ENCODE results near the gene POLDIP2.

POLDIP2 gene

DNA sequence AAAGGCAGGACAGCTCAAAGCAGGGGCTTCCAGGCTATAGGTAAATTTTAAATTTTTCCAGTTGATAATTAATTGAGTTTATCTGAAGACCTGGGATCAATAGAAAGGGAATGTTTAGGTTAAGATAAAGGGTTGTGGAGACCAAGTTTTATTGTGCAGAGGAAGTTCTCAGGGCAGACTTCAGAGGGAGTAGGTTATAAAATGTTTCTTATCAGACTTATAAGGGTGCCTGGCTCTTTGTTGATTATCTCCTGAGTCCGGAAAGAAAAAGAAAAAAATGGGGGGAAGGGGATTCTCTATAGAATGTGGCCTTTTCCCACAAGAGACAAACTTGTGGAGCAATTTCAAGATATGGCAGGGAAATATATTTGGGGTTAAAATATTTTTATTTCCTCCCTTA lies 32.8 kb upstream of the POLDIP2 start:
- no peak overlapping the region for H3K4me3 ChIP-seq (ENCODE audit: insufficient read length, low read depth)
- no peak overlapping the region for H3K9ac ChIP-seq (ENCODE audit: insufficient read length, low read depth)
- no peaks in the 10 kb centered on the region for H3K9me3 ChIP-seq (ENCODE audit: insufficient read depth, low read length)
- H3K36me3 ChIP-seq (ENCODE audit: insufficient read depth, insufficient read length, low read length) = peaks cover 22% of the 10 kb centered on the region
- TF ChIP-seq SUZ12 (IDR thresholded peaks at IDR 0.05; ENCODE audit: extremely low read depth, insufficient read depth, insufficient read length) (no peak), ZNF274 (IDR thresholded peaks at IDR 0.05; ENCODE audit: low read depth, low read length) (no peak), YY1 (IDR thresholded peaks at IDR 0.05; ENCODE audit: insufficient read depth, insufficient read length) (no peak)
- no peaks in the 10 kb centered on the region for H3K27me3 ChIP-seq (ENCODE audit: insufficient read depth, insufficient read length)
- no peak for DNase-seq (ENCODE audit: low read depth, low spot score)
- peaks cover 3% of the 10 kb centered on the region for H3K4me1 ChIP-seq (ENCODE audit: insufficient read depth, insufficient read length)

DNA sequence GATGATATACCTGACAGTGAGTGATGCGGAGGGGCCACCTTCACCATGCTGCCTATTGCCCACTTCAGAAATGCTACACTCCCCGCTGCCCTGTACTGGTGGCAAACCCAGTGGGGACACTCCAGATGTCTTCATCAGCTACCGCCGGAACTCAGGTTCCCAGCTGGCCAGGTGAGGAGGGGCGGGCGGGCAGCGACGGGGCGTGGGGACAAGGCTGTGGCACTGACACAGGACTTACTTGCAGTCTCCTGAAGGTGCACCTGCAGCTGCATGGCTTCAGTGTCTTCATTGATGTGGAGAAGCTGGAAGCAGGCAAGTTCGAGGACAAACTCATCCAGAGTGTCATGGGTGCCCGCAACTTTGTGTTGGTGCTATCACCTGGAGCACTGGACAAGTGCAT lies 30.8 kb upstream of the POLDIP2 start:
- TF ChIP-seq ZNF274 (IDR thresholded peaks at IDR 0.05; ENCODE audit: low read depth, low read length) (no peak), SUZ12 (IDR thresholded peaks at IDR 0.05; ENCODE audit: extremely low read depth, insufficient read depth, insufficient read length) (no peak), YY1 (IDR thresholded peaks at IDR 0.05; ENCODE audit: insufficient read depth, insufficient read length) (no peak)
- H3K4me1 ChIP-seq (ENCODE audit: insufficient read depth, insufficient read length) = peaks cover 3% of the 10 kb centered on the region
- H3K9ac ChIP-seq (ENCODE audit: insufficient read length, low read depth) = no peak overlapping the region
- H3K36me3 ChIP-seq (ENCODE audit: insufficient read depth, insufficient read length, low read length) = peaks cover 24% of the 10 kb centered on the region
- H3K4me3 ChIP-seq (ENCODE audit: insufficient read length, low read depth) = no peak overlapping the region
- H3K27me3 ChIP-seq (ENCODE audit: insufficient read depth, insufficient read length) = no peaks in the 10 kb centered on the region
- DNase-seq (ENCODE audit: low read depth, low spot score) = no peak
- H3K9me3 ChIP-seq (ENCODE audit: insufficient read depth, low read length) = no peaks in the 10 kb centered on the region

DNA sequence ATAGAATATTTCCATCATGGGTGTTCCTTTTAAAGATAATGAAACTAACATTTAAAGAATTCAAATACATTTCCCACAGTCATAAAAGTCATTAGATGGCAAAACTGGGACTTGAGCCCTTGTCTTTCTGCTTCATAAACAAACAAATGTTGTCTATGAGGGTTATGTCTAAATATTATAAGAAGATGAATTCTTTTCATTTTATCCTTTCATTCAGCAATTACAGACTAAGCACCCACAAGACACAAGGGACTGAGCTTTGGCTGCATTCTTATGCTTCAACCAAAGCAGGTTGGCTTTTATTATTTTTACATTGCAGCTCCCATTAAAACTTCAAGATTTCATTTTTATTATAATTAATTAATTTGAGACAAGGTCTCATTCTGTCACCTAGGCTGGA lies 29.1 kb upstream of the POLDIP2 start:
- TF ChIP-seq YY1 (IDR thresholded peaks at IDR 0.05; ENCODE audit: insufficient read depth, insufficient read length) = no peak
- no peak for TF ChIP-seq ZNF274 (IDR thresholded peaks at IDR 0.05; ENCODE audit: low read depth, low read length)
- no peak for TF ChIP-seq SUZ12 (IDR thresholded peaks at IDR 0.05; ENCODE audit: extremely low read depth, insufficient read depth, insufficient read length)
- no peak overlapping the region for H3K4me3 ChIP-seq (ENCODE audit: insufficient read length, low read depth)
- no peak overlapping the region for H3K9ac ChIP-seq (ENCODE audit: insufficient read length, low read depth)
- no peaks in the 10 kb centered on the region for H3K9me3 ChIP-seq (ENCODE audit: insufficient read depth, low read length)
- no peak for DNase-seq (ENCODE audit: low read depth, low spot score)
- H3K4me1 ChIP-seq (ENCODE audit: insufficient read depth, insufficient read length) = peaks cover 2% of the 10 kb centered on the region
- peaks cover 24% of the 10 kb centered on the region for H3K36me3 ChIP-seq (ENCODE audit: insufficient read depth, insufficient read length, low read length)
- H3K27me3 ChIP-seq (ENCODE audit: insufficient read depth, insufficient read length) = peaks cover under 1% of the 10 kb centered on the region

DNA sequence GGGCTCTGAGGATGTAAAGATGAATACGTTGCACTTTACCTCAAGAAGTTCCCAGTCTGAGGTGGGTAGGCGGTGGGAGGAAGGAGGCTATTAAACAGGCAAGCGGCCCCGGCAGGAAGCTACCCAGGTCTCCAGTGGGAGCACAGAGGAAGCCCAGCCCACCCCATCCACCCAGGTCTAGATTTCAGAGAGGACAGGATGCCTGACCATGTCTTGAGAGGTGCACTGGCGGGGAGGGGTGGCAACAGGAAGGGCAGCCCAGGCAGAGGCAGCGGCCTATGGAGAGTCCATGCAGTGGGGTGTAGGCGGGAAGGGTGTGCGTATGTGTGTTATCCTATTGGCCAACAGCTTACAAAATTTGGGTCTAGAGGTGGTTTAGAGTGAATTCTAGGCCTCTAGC lies 28.1 kb upstream of the POLDIP2 start:
- Histone ChIP-seq H3K9me3 (ENCODE audit: insufficient read depth, low read length) (no peaks in the 10 kb centered on the region), H3K9ac (ENCODE audit: insufficient read length, low read depth) (no peak overlapping the region), H3K27me3 (ENCODE audit: insufficient read depth, insufficient read length) (peaks cover 9% of the 10 kb centered on the region), H3K4me3 (ENCODE audit: insufficient read length, low read depth) (no peak overlapping the region), H3K4me1 (ENCODE audit: insufficient read depth, insufficient read length) (peaks cover 2% of the 10 kb centered on the region), H3K36me3 (ENCODE audit: insufficient read depth, insufficient read length, low read length) (peaks cover 16% of the 10 kb centered on the region)
- TF ChIP-seq SUZ12 (IDR thresholded peaks at IDR 0.05; ENCODE audit: extremely low read depth, insufficient read depth, insufficient read length) (no peak), YY1 (IDR thresholded peaks at IDR 0.05; ENCODE audit: insufficient read depth, insufficient read length) (no peak), ZNF274 (IDR thresholded peaks at IDR 0.05; ENCODE audit: low read depth, low read length) (no peak)
- no peak for DNase-seq (ENCODE audit: low read depth, low spot score)

DNA sequence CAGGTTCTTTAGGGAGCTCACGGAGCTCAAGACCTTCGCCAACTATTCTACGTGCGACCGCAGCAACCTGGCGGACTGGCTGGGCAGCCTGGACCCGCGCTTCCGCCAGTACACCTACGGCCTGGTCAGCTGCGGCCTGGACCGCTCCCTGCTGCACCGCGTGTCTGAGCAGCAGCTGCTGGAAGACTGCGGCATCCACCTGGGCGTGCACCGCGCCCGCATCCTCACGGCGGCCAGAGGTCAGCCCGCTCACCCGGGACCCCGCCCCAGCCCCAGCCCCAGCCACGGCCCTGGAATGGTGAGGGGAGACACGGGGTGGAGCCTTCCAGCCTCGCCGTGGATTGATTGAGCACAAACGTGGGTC lies 27.7 kb upstream of the POLDIP2 start:
- peaks cover 16% of the 10 kb centered on the region for H3K36me3 ChIP-seq (ENCODE audit: insufficient read depth, insufficient read length, low read length)
- H3K4me3 ChIP-seq (ENCODE audit: insufficient read length, low read depth) = no peak overlapping the region
- H3K27me3 ChIP-seq (ENCODE audit: insufficient read depth, insufficient read length) = peaks cover 9% of the 10 kb centered on the region
- DNase-seq (ENCODE audit: low read depth, low spot score) = no peak
- H3K4me1 ChIP-seq (ENCODE audit: insufficient read depth, insufficient read length) = peaks cover 2% of the 10 kb centered on the region
- H3K9ac ChIP-seq (ENCODE audit: insufficient read length, low read depth) = no peak overlapping the region
- no peak for TF ChIP-seq SUZ12 (IDR thresholded peaks at IDR 0.05; ENCODE audit: extremely low read depth, insufficient read depth, insufficient read length)
- no peak for TF ChIP-seq YY1 (IDR thresholded peaks at IDR 0.05; ENCODE audit: insufficient read depth, insufficient read length)
- no peak for TF ChIP-seq ZNF274 (IDR thresholded peaks at IDR 0.05; ENCODE audit: low read depth, low read length)
- no peaks in the 10 kb centered on the region for H3K9me3 ChIP-seq (ENCODE audit: insufficient read depth, low read length)

DNA sequence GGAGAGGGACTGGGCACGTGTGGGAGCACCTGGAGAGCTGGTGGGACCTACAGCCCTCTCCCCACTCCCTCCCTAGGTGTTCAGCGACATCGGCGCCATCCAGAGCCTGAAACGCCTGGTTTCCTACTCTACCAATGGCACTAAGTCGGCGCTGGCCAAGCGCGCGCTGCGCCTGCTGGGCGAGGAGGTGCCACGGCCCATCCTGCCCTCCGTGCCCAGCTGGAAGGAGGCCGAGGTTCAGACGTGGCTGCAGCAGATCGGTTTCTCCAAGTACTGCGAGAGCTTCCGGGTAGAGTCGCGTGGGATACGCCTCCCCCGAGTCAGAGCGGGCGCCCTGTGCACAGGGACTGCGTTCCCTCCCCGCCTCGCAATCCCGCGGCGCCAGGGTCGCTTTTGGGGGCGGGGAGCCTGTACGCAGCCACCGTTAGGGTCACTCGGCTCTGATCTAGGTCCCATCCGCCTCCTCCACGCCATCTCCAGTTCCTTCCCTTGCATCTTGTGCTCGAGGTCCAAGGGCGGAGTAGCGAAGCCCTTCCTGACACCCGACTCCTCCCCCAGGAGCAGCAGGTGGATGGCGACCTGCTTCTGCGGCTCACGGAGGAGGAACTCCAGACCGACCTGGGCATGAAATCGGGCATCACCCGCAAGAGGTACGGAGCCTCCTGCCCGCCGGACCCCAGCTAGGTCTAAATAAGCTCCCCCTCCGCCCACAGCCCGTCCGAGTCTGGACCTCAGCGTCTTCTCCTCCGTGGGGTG lies 27.1 kb upstream of the POLDIP2 start:
- DNase-seq (ENCODE audit: low read depth, low spot score) = no peak
- peaks cover 9% of the 10 kb centered on the region for H3K27me3 ChIP-seq (ENCODE audit: insufficient read depth, insufficient read length)
- H3K9ac ChIP-seq (ENCODE audit: insufficient read length, low read depth) = no peak overlapping the region
- TF ChIP-seq ZNF274 (IDR thresholded peaks at IDR 0.05; ENCODE audit: low read depth, low read length) = no peak
- TF ChIP-seq SUZ12 (IDR thresholded peaks at IDR 0.05; ENCODE audit: extremely low read depth, insufficient read depth, insufficient read length) = no peak
- TF ChIP-seq YY1 (IDR thresholded peaks at IDR 0.05; ENCODE audit: insufficient read depth, insufficient read length) = no peak
- peaks cover 2% of the 10 kb centered on the region for H3K4me1 ChIP-seq (ENCODE audit: insufficient read depth, insufficient read length)
- H3K36me3 ChIP-seq (ENCODE audit: insufficient read depth, insufficient read length, low read length) = peaks cover 12% of the 10 kb centered on the region
- H3K4me3 ChIP-seq (ENCODE audit: insufficient read length, low read depth) = no peak overlapping the region
- H3K9me3 ChIP-seq (ENCODE audit: insufficient read depth, low read length) = no peaks in the 10 kb centered on the region

DNA sequence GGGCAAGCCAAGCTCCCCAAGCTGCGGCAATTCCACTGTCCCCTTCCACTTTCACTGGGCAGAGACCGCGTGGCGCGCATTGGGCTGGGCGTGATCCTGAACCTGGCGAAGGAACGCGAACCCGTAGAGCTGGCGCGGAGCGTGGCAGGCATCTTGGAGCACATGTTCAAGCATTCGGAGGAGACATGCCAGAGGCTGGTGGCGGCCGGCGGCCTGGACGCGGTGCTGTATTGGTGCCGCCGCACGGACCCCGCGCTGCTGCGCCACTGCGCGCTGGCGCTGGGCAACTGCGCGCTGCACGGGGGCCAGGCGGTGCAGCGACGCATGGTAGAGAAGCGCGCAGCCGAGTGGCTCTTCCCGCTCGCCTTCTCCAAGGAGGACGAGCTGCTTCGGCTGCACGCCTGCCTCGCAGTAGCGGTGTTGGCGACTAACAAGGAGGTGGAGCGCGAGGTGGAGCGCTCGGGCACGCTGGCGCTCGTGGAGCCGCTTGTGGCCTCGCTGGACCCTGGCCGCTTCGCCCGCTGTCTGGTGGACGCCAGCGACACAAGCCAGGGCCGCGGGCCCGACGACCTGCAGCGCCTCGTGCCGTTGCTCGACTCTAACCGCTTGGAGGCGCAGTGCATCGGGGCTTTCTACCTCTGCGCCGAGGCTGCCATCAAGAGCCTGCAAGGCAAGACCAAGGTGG lies 24.0 kb upstream of the POLDIP2 start:
- Histone ChIP-seq H3K9ac (ENCODE audit: insufficient read length, low read depth) (no peak overlapping the region), H3K4me1 (ENCODE audit: insufficient read depth, insufficient read length) (peaks cover 2% of the 10 kb centered on the region), H3K9me3 (ENCODE audit: insufficient read depth, low read length) (no peaks in the 10 kb centered on the region), H3K4me3 (ENCODE audit: insufficient read length, low read depth) (no peak overlapping the region), H3K36me3 (ENCODE audit: insufficient read depth, insufficient read length, low read length) (peaks cover 2% of the 10 kb centered on the region), H3K27me3 (ENCODE audit: insufficient read depth, insufficient read length) (peaks cover 9% of the 10 kb centered on the region)
- DNase-seq (ENCODE audit: low read depth, low spot score) = no peak
- TF ChIP-seq YY1 (IDR thresholded peaks at IDR 0.05; ENCODE audit: insufficient read depth, insufficient read length) (no peak), SUZ12 (IDR thresholded peaks at IDR 0.05; ENCODE audit: extremely low read depth, insufficient read depth, insufficient read length) (no peak), ZNF274 (IDR thresholded peaks at IDR 0.05; ENCODE audit: low read depth, low read length) (no peak)

Data from NT2/D1 (cell line).